OCI-LY7 (cell line): ENCODE measurements around the gene ELFN1. TPM values are rescaled to one million over a fixed set of nuclear protein-coding genes. Genes with fewer than 3 reads are reported as not detected.

ENCODE experiments used
- BruUV-seq: library from RNA; stranded (reverse); fragments of 400-500 nt; replicated peaks from 2 replicates; lab custom pipeline; 2021; lab: Mats Ljungman, UMichigan
- CTCF ChIA-PET: fragments of 300-600 bp; sonication (Branson Sonifier 250); formaldehyde crosslinking; loops from one replicate; lab custom pipeline; 2022; ENCODE audit warnings: antibody characterized with exemption; ENCODE audit not compliant: unreplicated experiment; lab: Charles Lee
- POLR2A ChIA-PET: fragments of 300-600 bp; sonication (Branson Sonifier 250); formaldehyde crosslinking; loops from one replicate; lab custom pipeline; 2022; ENCODE audit warnings: antibody characterized with exemption; lab: Charles Lee
- DNase-seq: peaks from one replicate; pipeline ENCODE4 v3.0.0-alpha.2; 2015; ENCODE audit warnings: low spot score
- H2AFZ ChIP-seq: fragments of 200-600 bp; sonication (generic), shearing (Covaris generic); 2 replicates; pipeline ENCODE4 v1.6.1; 2014; ENCODE audit warnings: mild to moderate bottlenecking, antibody characterized with exemption, low read length, moderate library complexity
- H3K27ac ChIP-seq: fragments of 200-600 bp; sonication (generic); 2 replicates; pipeline ENCODE4 v1.5.1; 2014; ENCODE audit warnings: mixed run types, low read depth, mild to moderate bottlenecking, moderate library complexity, low read length, inconsistent platforms; ENCODE audit not compliant: poor library complexity, severe bottlenecking
- H3K36me3 ChIP-seq: fragments of 200-600 bp; sonication (generic); 2 replicates; pipeline ENCODE4 v1.6.1; 2014; ENCODE audit warnings: mild to moderate bottlenecking, antibody characterized with exemption, low read length, moderate library complexity, mixed read lengths; ENCODE audit not compliant: insufficient read depth
- H3K4me1 ChIP-seq: fragments of 200-600 bp; sonication (generic); 2 replicates; pipeline ENCODE4 v1.5.1; 2014; ENCODE audit warnings: mild to moderate bottlenecking, low read length; ENCODE audit not compliant: insufficient read depth, poor library complexity, severe bottlenecking
- H3K4me2 ChIP-seq: fragments of 200-600 bp; sonication (generic); 2 replicates; pipeline ENCODE4 v1.6.1; 2014; ENCODE audit warnings: mild to moderate bottlenecking, low read length
- H3K4me3 ChIP-seq: fragments of 200-600 bp; sonication (generic); 2 replicates; pipeline ENCODE4 v1.5.1; 2014; ENCODE audit warnings: mild to moderate bottlenecking, low read depth, low read length; ENCODE audit not compliant: poor library complexity, severe bottlenecking
- H3K79me2 ChIP-seq: fragments of 200-600 bp; sonication (generic); 2 replicates; pipeline ENCODE4 v1.6.1; 2016; ENCODE audit warnings: low read depth, mild to moderate bottlenecking, low read length, moderate library complexity, mixed read lengths; ENCODE audit not compliant: insufficient read depth
- H3K9me2 ChIP-seq: fragments of 200-600 bp; sonication (generic); 2 replicates; pipeline ENCODE4 v1.6.1; 2016; ENCODE audit warnings: mild to moderate bottlenecking, low read length, mixed read lengths; ENCODE audit not compliant: insufficient read depth
- H3K9me3 ChIP-seq: fragments of 200-600 bp; sonication (generic); 2 replicates; pipeline ENCODE4 v1.6.1; 2014; ENCODE audit warnings: mild to moderate bottlenecking, mixed run types, low read length, mixed read lengths
- H4K20me1 ChIP-seq: fragments of 200-600 bp; sonication (generic); 2 replicates; pipeline ENCODE4 v1.6.1; 2014; ENCODE audit warnings: mild to moderate bottlenecking, antibody characterized with exemption, low read length, moderate library complexity, mixed read lengths; ENCODE audit not compliant: insufficient read depth
- CTCF ChIP-seq: fragments of 200-600 bp; sonication (generic); conservative IDR thresholded peaks from 2 replicates; pipeline ENCODE4 v1.5.1; 2014; ENCODE audit warnings: mild to moderate bottlenecking, antibody characterized with exemption, low read length, moderate library complexity, mixed read lengths
- EZH2phosphoT487 ChIP-seq: fragments of 200-600 bp; sonication (generic); IDR thresholded peaks from 2 replicates; pipeline ENCODE4 v1.6.1; 2018; ENCODE audit warnings: low read depth, borderline replicate concordance, mild to moderate bottlenecking, mixed run types, antibody characterized with exemption, low read length, moderate library complexity, mixed read lengths
- intact Hi-C: fragments of 100-400 bp; cut with micrococcal nuclease; formaldehyde crosslinking; loops from one replicate; pipeline ENCODE4 v1.10.0; 2022; ENCODE audit not compliant: unreplicated experiment
- total RNA-seq, 2 experiments: library from RNA; depleted of rRNA in 1 of 2; stranded (reverse); fragments of >200 nt in 1 of 2; shearing (Covaris generic) in 1 of 2; gene quantifications; 2 replicates each; pipeline ENCODE4 v1.2.3, GENCODE V29; 2014 to 2022

The ELFN1 gene
- total RNA-seq, 2 experiments from 2014 or later, result not detected

- intact Hi-C loops, result loop anchor here (10.0 kb wide), 1 partner anchor 87 kb away; the partner anchor contains the start of gene PSMG3
Observed at GRCh38 chr7:1662101-1662500, 8.0 kb upstream of the ELFN1 start.

GRCh38 chr7:1662767-1663166 is 7.3 kb upstream of the ELFN1 start:
- no peak overlapping the region for H3K27ac ChIP-seq
- no peak for DNase-seq
- H4K20me1 ChIP-seq, result no peaks in the 10 kb centered on the region
- ChIA-PET POLR2A (interaction anchor here (0.6 to 0.7 kb wide), 2 partner anchors 35 to 87 kb away, joined by 3 to 7 read pairs; no protein-coding TSS in a partner anchor), CTCF (no interaction called here)
- H3K36me3 ChIP-seq, result no peaks in the 10 kb centered on the region
- no peak overlapping the region for H3K4me3 ChIP-seq
- intact Hi-C loops, result loop anchor here (10.0 kb wide), 1 partner anchor 88 kb away; the partner anchor contains the start of gene PSMG3
- H3K9me2 ChIP-seq, result no peaks in the 10 kb centered on the region
- TF ChIP-seq EZH2phosphoT487 (no peak), CTCF (no peak)
- H2AFZ ChIP-seq, result no peak overlapping the region
- H3K4me1 ChIP-seq, result no peaks in the 10 kb centered on the region
- no peaks in the 10 kb centered on the region for H3K9me3 ChIP-seq
- BruUV-seq, result no TSS peak
- no peak overlapping the region for H3K4me2 ChIP-seq
- no peaks in the 10 kb centered on the region for H3K79me2 ChIP-seq

More at GRCh38 chr7:1662101-1662500, 8.0 kb upstream of the ELFN1 start:
- POLR2A ChIA-PET, result interaction anchor here (0.6 to 0.7 kb wide), 2 partner anchors 35 to 548 kb away, joined by 6 to 7 read pairs; no protein-coding TSS in a partner anchor
- Histone ChIP-seq H3K79me2 (no peaks in the 10 kb centered on the region), H3K36me3 (no peaks in the 10 kb centered on the region), H3K9me3 (no peaks in the 10 kb centered on the region), H3K4me3 (no peak overlapping the region), H3K4me1 (no peaks in the 10 kb centered on the region), H3K27ac (no peak overlapping the region), H2AFZ (no peak overlapping the region), H4K20me1 (no peaks in the 10 kb centered on the region), H3K4me2 (no peak overlapping the region), H3K9me2 (no peaks in the 10 kb centered on the region)
- TF ChIP-seq CTCF (no peak), EZH2phosphoT487 (no peak)
- no peak for DNase-seq
- CTCF ChIA-PET, result no interaction called here
- no TSS peak for BruUV-seq

GRCh38 chr7:1663223-1663622 is 6.9 kb upstream of the ELFN1 start:
- ChIA-PET CTCF (no interaction called here), POLR2A (interaction anchor here (1.0 kb wide), 2 partner anchors 35 to 108 kb away, joined by 3 read pairs; no protein-coding TSS in a partner anchor)
- Histone ChIP-seq H3K4me3 (no peak overlapping the region), H3K27ac (no peak overlapping the region), H3K4me1 (no peaks in the 10 kb centered on the region), H3K4me2 (no peak overlapping the region), H3K9me3 (no peaks in the 10 kb centered on the region), H3K79me2 (no peaks in the 10 kb centered on the region), H3K9me2 (no peaks in the 10 kb centered on the region), H3K36me3 (no peaks in the 10 kb centered on the region), H2AFZ (no peak overlapping the region), H4K20me1 (no peaks in the 10 kb centered on the region)
- TF ChIP-seq EZH2phosphoT487, result no peak
- no peak for TF ChIP-seq CTCF
- no TSS peak for BruUV-seq
- intact Hi-C loops, result loop anchor here (10.0 kb wide), 1 partner anchor 88 kb away; the partner anchor contains the start of gene PSMG3
- DNase-seq, result no peak
